Measurements from ENCODE around the gene S100Z. TPM values are rescaled to one million over a fixed set of nuclear protein-coding genes. Genes with fewer than 3 reads are reported as not detected.
A peak's percentile ranks its signal among the peaks of the same experiment; 100 is the strongest.

The S100Z gene
- total and polyA plus RNA-seq, 2 experiments from 2014 or later, result not detected

DNA sequence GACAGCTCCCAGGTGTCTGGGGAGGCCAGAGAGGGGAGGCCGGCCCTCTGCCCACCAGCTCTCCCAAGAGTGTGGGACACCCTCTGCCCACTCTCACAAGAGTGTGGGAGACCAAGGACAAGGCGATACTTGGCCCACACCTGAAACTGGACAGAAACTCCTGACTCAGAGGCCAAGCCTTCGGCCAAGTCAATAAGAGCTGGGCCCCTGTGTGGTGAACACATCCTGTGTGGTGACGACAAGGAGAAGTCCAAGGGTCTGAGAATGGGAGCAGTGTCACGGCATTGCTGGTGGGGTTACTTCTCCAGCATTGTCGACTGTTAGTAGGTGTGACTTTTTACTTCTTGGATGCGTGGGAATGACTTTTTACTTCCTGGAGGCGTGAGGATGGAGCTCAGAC, 45.5 kb upstream of the S100Z start:
- TF ChIP-seq EZH2phosphoT487 (IDR thresholded peaks at IDR 0.05; ENCODE audit: insufficient read depth, low read depth) (no peak), EZH2 (IDR thresholded peaks at IDR 0.05; ENCODE audit: insufficient read depth, poor library complexity, severe bottlenecking) (no peak)
- no peaks in the 10 kb centered on the region for H3K27me3 ChIP-seq (replicated peaks; ENCODE audit: insufficient read depth)
- H3K36me3 ChIP-seq (ENCODE audit: low read depth), result no peaks in the 10 kb centered on the region
- no peaks in the 10 kb centered on the region for H3K9me3 ChIP-seq (ENCODE audit: low read depth)
- no peak overlapping the region for H3K4me3 ChIP-seq
- H4K20me1 ChIP-seq (ENCODE audit: insufficient read depth), result no peaks in the 10 kb centered on the region
- no peaks in the 10 kb centered on the region for H3K79me2 ChIP-seq (ENCODE audit: insufficient read depth)
- 86 to 91% methylated on average over 8 of the region's 8 CpGs for WGBS, 2 experiments (ENCODE audit: low coverage in 1 of 2, low lambda C conversion rate in 2 of 2, missing lambda C conversion rate in 2 of 2)
- H2AFZ ChIP-seq, result no peak overlapping the region
- no peak overlapping the region for H3K4me2 ChIP-seq (ENCODE audit: unreplicated experiment)
- DNase-seq, result no peak
- H3K27ac ChIP-seq, result no peak overlapping the region
- no peak overlapping the region for H3K9ac ChIP-seq
- peaks cover 35% of the 10 kb centered on the region for H3F3A ChIP-seq (ENCODE audit: insufficient read depth)
- H3K4me1 ChIP-seq (ENCODE audit: insufficient read depth), result peaks cover 36% of the 10 kb centered on the region
- H3K9me2 ChIP-seq (ENCODE audit: insufficient read depth), result no peaks in the 10 kb centered on the region
- in situ Hi-C loops (cut with MboI), result no loop called here

- H3K9me3 ChIP-seq (ENCODE audit: low read depth), result no peaks in the 10 kb centered on the region
- H3K79me2 ChIP-seq (ENCODE audit: insufficient read depth), result no peaks in the 10 kb centered on the region
- peaks cover 32% of the 10 kb centered on the region for H3K4me1 ChIP-seq (ENCODE audit: insufficient read depth)
- H3K4me3 ChIP-seq, result 0 out of 2 replicates have a peak overlapping the region, but pooled peaks have one; percentile 34
- H3F3A ChIP-seq (ENCODE audit: insufficient read depth), result peaks cover 30% of the 10 kb centered on the region
- H3K27ac ChIP-seq, result peak overlapping the region; percentile 71
- no peaks in the 10 kb centered on the region for H3K9me2 ChIP-seq (ENCODE audit: insufficient read depth)
- TF ChIP-seq EZH2 (IDR thresholded peaks at IDR 0.05; ENCODE audit: insufficient read depth, poor library complexity, severe bottlenecking) (no peak), EZH2phosphoT487 (IDR thresholded peaks at IDR 0.05; ENCODE audit: insufficient read depth, low read depth) (peak; percentile 83)
- no peaks in the 10 kb centered on the region for H3K36me3 ChIP-seq (ENCODE audit: low read depth)
- in situ Hi-C loops (cut with MboI), result no loop called here
- no peaks in the 10 kb centered on the region for H3K27me3 ChIP-seq (replicated peaks; ENCODE audit: insufficient read depth)
- H4K20me1 ChIP-seq (ENCODE audit: insufficient read depth), result no peaks in the 10 kb centered on the region
- H3K9ac ChIP-seq, result peak overlapping the region; percentile 24
- no peak overlapping the region for H2AFZ ChIP-seq
- WGBS, 2 experiments (ENCODE audit: low coverage in 1 of 2, low lambda C conversion rate in 2 of 2, missing lambda C conversion rate in 2 of 2), result 4 to 5% methylated on average over 7 of the region's 7 CpGs
- H3K4me2 ChIP-seq (ENCODE audit: unreplicated experiment), result peak overlapping the region; percentile 56
- DNase-seq, result peak; percentile 97
These were observed 43.9 kb upstream of the S100Z start for GRCh38 chr5:76805821-76806505.

GRCh38 chr5:76807296-76807695, 42.5 kb upstream of the S100Z start:
- in situ Hi-C loops (cut with MboI), result no loop called here

GRCh38 chr5:76808141-76808691, 41.6 kb upstream of the S100Z start:
- Histone ChIP-seq H4K20me1 (ENCODE audit: insufficient read depth) (no peaks in the 10 kb centered on the region), H2AFZ (no peak overlapping the region), H3K4me1 (ENCODE audit: insufficient read depth) (peaks cover 24% of the 10 kb centered on the region), H3K9me2 (ENCODE audit: insufficient read depth) (no peaks in the 10 kb centered on the region), H3K36me3 (ENCODE audit: low read depth) (no peaks in the 10 kb centered on the region), H3K27ac (no peak overlapping the region), H3K79me2 (ENCODE audit: insufficient read depth) (no peaks in the 10 kb centered on the region), H3K4me2 (ENCODE audit: unreplicated experiment) (no peak overlapping the region), H3K9me3 (ENCODE audit: low read depth) (no peaks in the 10 kb centered on the region), H3K4me3 (no peak overlapping the region), H3K27me3 (replicated peaks; ENCODE audit: insufficient read depth) (no peaks in the 10 kb centered on the region), H3F3A (ENCODE audit: insufficient read depth) (peaks cover 26% of the 10 kb centered on the region), H3K9ac (no peak overlapping the region)
- TF ChIP-seq EZH2phosphoT487 (IDR thresholded peaks at IDR 0.05; ENCODE audit: insufficient read depth, low read depth) (no peak), EZH2 (IDR thresholded peaks at IDR 0.05; ENCODE audit: insufficient read depth, poor library complexity, severe bottlenecking) (no peak)
- in situ Hi-C loops (cut with MboI), result no loop called here
- DNase-seq, result no peak
- 86 to 95% methylated on average over 5 of the region's 5 CpGs for WGBS, 2 experiments (ENCODE audit: low coverage in 1 of 2, low lambda C conversion rate in 2 of 2, missing lambda C conversion rate in 2 of 2)

More at GRCh38 chr5:76807296-76807695, 42.5 kb upstream of the S100Z start:
- WGBS, 2 experiments (ENCODE audit: low coverage in 1 of 2, low lambda C conversion rate in 2 of 2, missing lambda C conversion rate in 2 of 2), result 25 to 29% methylated on average over 3 of the region's 3 CpGs
- H3K4me3 ChIP-seq, result no peak overlapping the region
- peak overlapping the region; percentile 36 for H3K27ac ChIP-seq
- peak overlapping the region; percentile 38 for H3K4me2 ChIP-seq (ENCODE audit: unreplicated experiment)
- no peak overlapping the region for H2AFZ ChIP-seq
- no peak overlapping the region for H3K9ac ChIP-seq
- H3K9me3 ChIP-seq (ENCODE audit: low read depth), result no peaks in the 10 kb centered on the region
- H3K79me2 ChIP-seq (ENCODE audit: insufficient read depth), result no peaks in the 10 kb centered on the region
- TF ChIP-seq EZH2phosphoT487 (IDR thresholded peaks at IDR 0.05; ENCODE audit: insufficient read depth, low read depth), result no peak
- TF ChIP-seq EZH2 (IDR thresholded peaks at IDR 0.05; ENCODE audit: insufficient read depth, poor library complexity, severe bottlenecking), result no peak
- no peaks in the 10 kb centered on the region for H3K27me3 ChIP-seq (replicated peaks; ENCODE audit: insufficient read depth)
- H3K9me2 ChIP-seq (ENCODE audit: insufficient read depth), result no peaks in the 10 kb centered on the region
- no peaks in the 10 kb centered on the region for H3K36me3 ChIP-seq (ENCODE audit: low read depth)
- H3K4me1 ChIP-seq (ENCODE audit: insufficient read depth), result peaks cover 24% of the 10 kb centered on the region
- no peaks in the 10 kb centered on the region for H4K20me1 ChIP-seq (ENCODE audit: insufficient read depth)
- peaks cover 26% of the 10 kb centered on the region for H3F3A ChIP-seq (ENCODE audit: insufficient read depth)
- DNase-seq, result peak; percentile 88
